ENCODE results near the gene TEKTIP1. TPM values are rescaled to one million over a fixed set of nuclear protein-coding genes. Genes with fewer than 3 reads are reported as not detected.

Gene TEKTIP1
- total and polyA plus RNA-seq, 2 donors (not counting 1 experiment from before 2014, with no cell fraction given): 6.3 to 17.3 TPM

Small RNAs within 50 kb of the gene (small RNA-seq; reads per million reads assigned to genes)
- gene AC005786.1 (ENCODE audit: insufficient read length, low read depth, low replicate concordance) (not detected), gene RF00212 (ENCODE audit: insufficient read length, low read depth, low replicate concordance) (not detected)

Other genes with a start within 250 kb of the TEKTIP1 start
- 23.6 and 24.3 TPM in 2 replicates for gene NFIC, start 172.6 kb upstream of the TEKTIP1 start, total RNA-seq
- 3.5 and 3.8 TPM in 2 replicates for gene NFIC, start 172.6 kb upstream of the TEKTIP1 start, polyA plus RNA-seq
- not detected in 2 replicates for gene SMIM24, start 58.6 kb upstream of the TEKTIP1 start, total RNA-seq
- 0.82 TPM in 1 of 2 replicates, not detected in the other for gene SMIM24, start 58.6 kb upstream of the TEKTIP1 start, polyA plus RNA-seq
- gene SMIM44, start 55.7 kb upstream of the TEKTIP1 start, total RNA-seq: not detected in 2 replicates
- not detected in 2 replicates for gene SMIM44, start 55.7 kb upstream of the TEKTIP1 start, polyA plus RNA-seq
- 8.4 and 8.6 TPM in 2 replicates for gene DOHH, start 38.5 kb upstream of the TEKTIP1 start, total RNA-seq
- 6.6 and 7.0 TPM in 2 replicates for gene DOHH, start 38.5 kb upstream of the TEKTIP1 start, polyA plus RNA-seq
- gene FZR1, start 32.9 kb upstream of the TEKTIP1 start, total RNA-seq: 96.1 and 105 TPM in 2 replicates
- gene FZR1, start 32.9 kb upstream of the TEKTIP1 start, polyA plus RNA-seq: 83.5 and 102 TPM in 2 replicates
- gene MFSD12, start 18.4 kb downstream of the TEKTIP1 start, total RNA-seq: 99.6 and 100 TPM in 2 replicates
- gene MFSD12, start 18.4 kb downstream of the TEKTIP1 start, polyA plus RNA-seq: 133 and 154 TPM in 2 replicates
- gene HMG20B, start 33.8 kb downstream of the TEKTIP1 start, total RNA-seq: 59.0 and 60.7 TPM in 2 replicates
- gene HMG20B, start 33.8 kb downstream of the TEKTIP1 start, polyA plus RNA-seq: 41.7 and 42.4 TPM in 2 replicates
- gene GIPC3, start 46.3 kb downstream of the TEKTIP1 start, total RNA-seq: 0.36 and 0.47 TPM in 2 replicates
- gene GIPC3, start 46.3 kb downstream of the TEKTIP1 start, polyA plus RNA-seq: 0.39 and 0.48 TPM in 2 replicates
- 3.9 and 6.1 TPM in 2 replicates for gene TBXA2R, start 67.7 kb downstream of the TEKTIP1 start, total RNA-seq
- gene TBXA2R, start 67.7 kb downstream of the TEKTIP1 start, polyA plus RNA-seq: 7.9 and 8.0 TPM in 2 replicates
- 41.8 and 48.0 TPM in 2 replicates for gene CACTIN, start 87.6 kb downstream of the TEKTIP1 start, total RNA-seq
- gene CACTIN, start 87.6 kb downstream of the TEKTIP1 start, polyA plus RNA-seq: 40.6 and 47.7 TPM in 2 replicates
- gene PIP5K1C, start 161.3 kb downstream of the TEKTIP1 start, total RNA-seq: 42.3 and 46.7 TPM in 2 replicates
- gene PIP5K1C, start 161.3 kb downstream of the TEKTIP1 start, polyA plus RNA-seq: 10.4 and 16.8 TPM in 2 replicates
- 2.0 and 2.9 TPM in 2 replicates for gene TJP3, start 169.2 kb downstream of the TEKTIP1 start, total RNA-seq
- gene TJP3, start 169.2 kb downstream of the TEKTIP1 start, polyA plus RNA-seq: 1.9 and 2.1 TPM in 2 replicates
- 61.4 and 66.4 TPM in 2 replicates for gene APBA3, start 222.5 kb downstream of the TEKTIP1 start, total RNA-seq
- gene APBA3, start 222.5 kb downstream of the TEKTIP1 start, polyA plus RNA-seq: 78.1 and 91.2 TPM in 2 replicates
- gene MRPL54, start 223.5 kb downstream of the TEKTIP1 start, total RNA-seq: 48.6 and 54.3 TPM in 2 replicates
- gene MRPL54, start 223.5 kb downstream of the TEKTIP1 start, polyA plus RNA-seq: 75.1 and 95.9 TPM in 2 replicates
- gene RAX2, start 233.1 kb downstream of the TEKTIP1 start, total RNA-seq: not detected in 2 replicates
- gene RAX2, start 233.1 kb downstream of the TEKTIP1 start, polyA plus RNA-seq: not detected in 2 replicates
- 1.3 and 2.4 TPM in 2 replicates for gene MATK, start 247.2 kb downstream of the TEKTIP1 start, total RNA-seq
- 8.2 and 9.5 TPM in 2 replicates for gene MATK, start 247.2 kb downstream of the TEKTIP1 start, polyA plus RNA-seq

Measured in B cell (primary cell).